Trophoblast cell (in vitro differentiated cells and primary cell): ENCODE results near the gene FAAH.

Source experiments
- DNase-seq, 2 donors: peaks; one replicate each; pipeline ENCODE4 v3.0.0-alpha.2; 2016
- H2AFZ ChIP-seq: 2 replicates; pipeline ENCODE4 v1.6.1; 2013; ENCODE audit warnings: low read length, moderate library complexity, mild to moderate bottlenecking; ENCODE audit not compliant: insufficient read depth, poor library complexity
- H2AK5ac ChIP-seq: 2 replicates; pipeline ENCODE4 v1.6.1; 2013; ENCODE audit warnings: mild to moderate bottlenecking, low read length
- H2BK120ac ChIP-seq: 2 replicates; pipeline ENCODE4 v1.6.1; 2013; ENCODE audit warnings: low read length, mild to moderate bottlenecking, moderate library complexity; ENCODE audit not compliant: insufficient read depth, poor library complexity
- H2BK12ac ChIP-seq: 2 replicates; pipeline ENCODE4 v1.6.1; 2013; ENCODE audit warnings: mild to moderate bottlenecking, low read length, moderate library complexity
- H2BK5ac ChIP-seq: 2 replicates; pipeline ENCODE4 v1.6.1; 2013; ENCODE audit warnings: low read length, low read depth, moderate library complexity, mild to moderate bottlenecking; ENCODE audit not compliant: poor library complexity
- H3K14ac ChIP-seq: 2 replicates; pipeline ENCODE4 v1.6.1; 2013; ENCODE audit warnings: mild to moderate bottlenecking, low read length
- H3K18ac ChIP-seq: 2 replicates; pipeline ENCODE4 v1.6.1; 2013; ENCODE audit warnings: mild to moderate bottlenecking, low read length
- H3K23ac ChIP-seq: 2 replicates; pipeline ENCODE4 v1.6.1; 2013; ENCODE audit warnings: low read length
- H3K27ac ChIP-seq: 2 replicates; pipeline ENCODE4 v1.5.1; 2013; ENCODE audit warnings: low read depth, mild to moderate bottlenecking, inconsistent platforms, low read length, moderate library complexity
- H3K27me3 ChIP-seq: 2 replicates; pipeline ENCODE4 v1.6.1; 2013; ENCODE audit warnings: inconsistent platforms, mild to moderate bottlenecking, low read length, moderate library complexity; ENCODE audit not compliant: insufficient read depth
- H3K36me3 ChIP-seq, 2 experiments: 1 replicate in 1 of 2; 2 replicates in 1 of 2; pipeline ENCODE4 v1.6.1; 2013; ENCODE audit warnings: low read length in 2 of 2, mild to moderate bottlenecking in 2 of 2, moderate library complexity in 1 of 2; ENCODE audit not compliant: insufficient read depth in 2 of 2, control insufficient read depth in 1 of 2
- H3K4ac ChIP-seq: 2 replicates; pipeline ENCODE4 v1.6.1; 2013; ENCODE audit warnings: low read depth, mild to moderate bottlenecking, low read length, moderate library complexity
- H3K4me1 ChIP-seq, 2 experiments: 1 replicate in 1 of 2; 2 replicates in 1 of 2; pipeline ENCODE4 v1.6.1; 2013; ENCODE audit warnings: low read length in 2 of 2, mild to moderate bottlenecking in 2 of 2, moderate library complexity in 1 of 2; ENCODE audit not compliant: insufficient read depth in 2 of 2, control insufficient read depth in 1 of 2
- H3K4me2 ChIP-seq: 2 replicates; pipeline ENCODE4 v1.6.1; 2013; ENCODE audit warnings: inconsistent platforms, mild to moderate bottlenecking, low read length, moderate library complexity
- H3K4me3 ChIP-seq: 2 replicates; pipeline ENCODE4 v1.5.1; 2013; ENCODE audit warnings: mild to moderate bottlenecking, low read depth, low read length, inconsistent platforms
- H3K79me1 ChIP-seq: one replicate; pipeline ENCODE4 v1.6.1; 2013; ENCODE audit warnings: low read length
- H3K79me2 ChIP-seq: 2 replicates; pipeline ENCODE4 v1.6.1; 2013; ENCODE audit warnings: low read length, mild to moderate bottlenecking; ENCODE audit not compliant: control insufficient read depth, insufficient read depth, poor library complexity
- H3K9ac ChIP-seq: 2 replicates; pipeline ENCODE4 v1.6.1; 2013; ENCODE audit warnings: mild to moderate bottlenecking, low read length
- H3K9me3 ChIP-seq: 2 replicates; pipeline ENCODE4 v1.6.1; 2013; ENCODE audit warnings: low read depth, mild to moderate bottlenecking, control low read depth, inconsistent platforms, low read length; ENCODE audit not compliant: insufficient read depth
- H4K12ac ChIP-seq: 2 replicates; pipeline ENCODE4 v1.6.1; 2013; ENCODE audit warnings: low read depth, mild to moderate bottlenecking, low read length, moderate library complexity
- H4K8ac ChIP-seq: 2 replicates; pipeline ENCODE4 v1.6.1; 2013; ENCODE audit warnings: low read depth, mild to moderate bottlenecking, low read length, moderate library complexity
- H4K91ac ChIP-seq: one replicate; pipeline ENCODE4 v1.6.1; 2013; ENCODE audit warnings: low read depth, mild to moderate bottlenecking, low read length, moderate library complexity
- WGBS: extraction: QIAGEN DNeasy Blood & Tissue Kit; methylation state at CpG from one replicate; pipeline ENCODE4 v1.1.7; 2013; ENCODE audit warnings: missing lambda C conversion rate; ENCODE audit not compliant: insufficient read length, insufficient coverage; ENCODE audit errors: extremely low coverage; 5-methylcytosine and 5-hydroxymethylcytosine counted together

FAAH gene

DNA sequence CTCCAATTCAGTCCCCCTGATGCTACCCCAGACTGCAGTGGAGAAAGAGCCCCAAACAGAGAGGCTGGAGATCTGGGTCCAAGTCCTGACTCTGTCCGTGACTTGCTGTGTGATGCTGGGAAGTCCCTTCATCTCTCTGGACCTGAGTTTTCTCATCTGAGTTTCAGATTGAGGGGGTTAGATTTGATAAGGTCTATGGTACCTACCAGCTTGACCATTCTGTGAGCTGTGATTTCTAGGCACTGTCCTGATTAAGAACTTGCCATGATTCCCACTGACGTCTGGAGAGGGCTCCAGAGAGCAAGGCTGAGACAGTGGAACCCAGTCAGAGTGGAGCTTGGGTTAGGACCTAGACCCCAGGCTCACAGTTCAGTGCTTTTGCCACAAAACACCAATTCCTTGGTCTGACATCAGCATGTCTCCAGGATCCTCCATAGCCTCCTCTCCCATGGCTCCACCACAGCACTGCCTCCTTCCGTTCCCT, 51.7 kb downstream of the FAAH start:
- Histone ChIP-seq H3K79me1 (no peaks in the 10 kb centered on the region), H3K9me3 (peaks cover 2% of the 10 kb centered on the region), H2AFZ (no peak overlapping the region), H2BK5ac (no peak overlapping the region), H3K4me1 (peaks cover 4 to 6% of the 10 kb centered on the region in 2 experiments), H3K27ac (no peak overlapping the region), H4K91ac (no peak overlapping the region), H3K36me3 (no peaks in the 10 kb centered on the region), H3K23ac (no peak overlapping the region), H3K27me3 (peaks cover 40% of the 10 kb centered on the region), H4K12ac (no peak overlapping the region), H3K9ac (no peak overlapping the region), H3K14ac (no peak overlapping the region), H2BK120ac (no peak overlapping the region), H3K4ac (no peak overlapping the region), H4K8ac (no peak overlapping the region), H3K4me2 (no peak overlapping the region), H3K4me3 (no peak overlapping the region), H3K79me2 (no peaks in the 10 kb centered on the region), H2AK5ac (no peak overlapping the region), H2BK12ac (no peak overlapping the region), H3K18ac (no peak overlapping the region)
- DNase-seq = no peak
- WGBS = no CpG with 5 or more reads among the region's 3 CpGs

DNA sequence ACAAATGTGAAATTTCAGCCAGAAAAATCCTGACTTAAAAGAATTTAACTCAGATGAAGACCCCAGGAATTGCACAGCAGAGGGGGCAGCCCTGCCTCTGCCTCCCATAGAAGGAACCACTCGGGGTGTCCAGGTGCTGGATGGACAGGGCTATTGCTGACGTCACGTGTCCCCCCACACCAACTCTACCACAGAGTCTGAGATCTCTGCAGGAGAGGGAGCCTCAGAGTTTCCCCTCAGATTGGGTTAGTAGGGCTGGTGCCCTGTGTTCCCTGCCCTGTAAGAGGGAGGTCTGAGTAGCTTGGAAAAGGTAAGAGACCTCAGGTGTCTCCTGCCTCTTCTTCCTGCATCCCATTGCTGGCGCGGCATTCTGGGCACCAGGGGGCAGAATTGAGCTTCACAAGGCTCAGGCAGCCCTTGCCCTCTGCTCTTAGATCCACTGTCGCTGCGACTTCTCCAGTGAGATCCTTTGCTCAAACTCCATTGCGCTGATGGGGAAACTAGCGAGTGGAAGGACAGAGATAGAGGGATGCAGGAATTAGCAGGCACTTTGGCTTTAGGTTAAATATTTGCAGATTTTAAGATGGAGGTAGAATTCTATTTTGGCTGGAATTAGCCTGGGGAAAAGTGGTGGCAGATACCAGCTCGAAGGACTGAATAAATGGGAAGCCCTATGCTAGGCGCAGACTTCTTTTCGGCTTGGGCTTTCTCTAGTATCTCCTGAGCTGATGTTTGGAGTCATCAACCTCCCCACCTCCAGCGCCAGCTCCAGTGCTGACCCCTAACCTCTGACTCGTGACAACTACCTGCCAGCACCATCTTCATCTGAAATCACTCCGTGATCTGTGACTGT, 52.8 kb downstream of the FAAH start:
- Histone ChIP-seq H3K79me1 (no peaks in the 10 kb centered on the region), H3K4me1 (peaks cover 4 to 6% of the 10 kb centered on the region in 2 experiments), H3K4ac (no peak overlapping the region), H3K18ac (no peak overlapping the region), H3K4me3 (no peak overlapping the region), H2AK5ac (no peak overlapping the region), H3K79me2 (no peaks in the 10 kb centered on the region), H3K27me3 (peaks cover 50% of the 10 kb centered on the region), H2BK120ac (no peak overlapping the region), H3K36me3 (no peaks in the 10 kb centered on the region), H2BK12ac (no peak overlapping the region), H3K9me3 (peaks cover 2% of the 10 kb centered on the region), H3K14ac (no peak overlapping the region), H2BK5ac (no peak overlapping the region), H3K4me2 (no peak overlapping the region), H4K91ac (no peak overlapping the region), H2AFZ (no peak overlapping the region), H4K12ac (no peak overlapping the region), H3K23ac (no peak overlapping the region), H3K27ac (no peak overlapping the region), H3K9ac (peak overlapping the region; percentile 29), H4K8ac (no peak overlapping the region)
- no CpG with 5 or more reads among the region's 15 CpGs for WGBS
- DNase-seq = peak; percentile 87 to 97

DNA sequence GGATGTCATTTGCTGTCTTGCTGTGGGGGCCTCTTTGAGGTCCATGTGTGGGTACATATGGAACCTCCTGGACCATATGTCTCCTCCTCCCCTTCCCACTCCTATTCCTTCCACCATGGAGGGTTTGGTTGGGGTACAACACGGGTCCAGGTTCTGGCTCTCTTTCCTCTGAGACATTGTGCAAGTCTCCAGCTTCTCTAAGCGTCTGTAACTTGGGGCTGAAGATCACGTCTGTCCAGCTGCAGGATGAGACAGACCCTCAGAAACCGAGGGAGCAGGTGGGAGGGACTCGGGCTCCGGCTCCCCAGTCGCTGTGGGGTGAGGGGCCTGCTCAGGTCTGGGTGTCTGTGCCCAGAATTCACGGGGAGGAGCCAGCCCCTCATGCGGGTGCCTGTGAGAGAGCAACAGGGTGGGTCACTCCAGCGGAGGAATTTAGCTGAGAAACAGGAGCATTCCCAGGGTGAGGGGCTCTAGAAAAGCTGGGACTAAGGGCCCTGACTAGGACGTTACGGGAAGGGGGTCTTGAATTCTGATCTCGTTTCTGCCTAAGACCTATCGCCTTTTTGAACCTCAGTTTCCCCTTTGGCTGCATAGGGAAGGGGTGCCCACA, 53.5 kb downstream of the FAAH start:
- Histone ChIP-seq H3K4me1 (peaks cover 4% of the 10 kb centered on the region in 2 experiments), H3K79me2 (no peaks in the 10 kb centered on the region), H2BK12ac (no peak overlapping the region), H2AFZ (no peak overlapping the region), H2BK120ac (no peak overlapping the region), H2AK5ac (no peak overlapping the region), H4K8ac (no peak overlapping the region), H3K79me1 (no peaks in the 10 kb centered on the region), H2BK5ac (no peak overlapping the region), H4K12ac (no peak overlapping the region), H3K36me3 (no peaks in the 10 kb centered on the region), H3K4me3 (no peak overlapping the region), H3K23ac (no peak overlapping the region), H3K27me3 (peaks cover 56% of the 10 kb centered on the region), H3K9ac (no peak overlapping the region), H3K14ac (no peak overlapping the region), H3K18ac (no peak overlapping the region), H3K4ac (no peak overlapping the region), H3K4me2 (peak overlapping the region; percentile 60), H4K91ac (no peak overlapping the region), H3K9me3 (peaks cover 4% of the 10 kb centered on the region), H3K27ac (no peak overlapping the region)
- no CpG with 5 or more reads among the region's 14 CpGs for whole genome bisulfite sequencing
- DNase-seq = peak in 1 of 2 donors; percentile 29

DNA sequence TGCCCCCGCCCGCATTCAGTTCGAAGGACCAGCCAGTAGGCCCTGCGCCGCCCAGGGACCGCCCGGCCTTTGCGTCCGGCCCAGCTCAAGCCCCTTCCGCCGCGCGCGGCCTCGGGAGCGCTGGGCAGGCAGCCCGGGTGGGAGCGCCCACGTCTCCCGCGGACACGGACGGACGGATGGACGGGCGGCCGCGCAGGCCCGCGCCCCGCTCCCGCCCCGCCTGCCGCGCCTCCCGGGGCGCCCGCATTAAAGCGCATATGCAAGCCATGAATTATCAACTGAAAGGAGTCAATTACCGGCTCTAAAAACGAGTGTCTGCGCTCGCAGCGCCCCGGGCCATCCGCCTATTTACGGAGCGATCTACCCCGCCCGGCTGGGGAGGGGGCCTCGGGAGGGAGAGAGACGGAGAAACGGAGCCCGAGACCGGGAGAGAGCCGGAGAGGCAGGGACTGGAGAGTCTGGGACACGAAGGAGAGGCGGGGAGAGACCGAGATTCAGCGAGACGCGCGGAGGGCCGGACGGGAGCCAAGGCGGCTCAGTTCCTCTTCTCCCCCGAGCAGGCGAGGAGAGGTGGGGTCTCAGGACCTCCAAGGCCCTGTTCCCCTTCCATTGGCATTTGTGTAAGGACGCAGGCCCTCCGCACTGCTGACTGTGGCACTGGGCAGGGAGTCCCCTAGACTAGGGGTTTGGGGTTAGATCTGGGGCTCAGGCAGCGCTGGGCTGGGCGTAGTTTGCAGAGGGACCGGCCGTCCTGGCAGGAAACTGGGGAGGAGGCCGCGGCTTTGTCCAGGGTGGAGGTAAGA, 54.2 kb downstream of the FAAH start:
- H3K9ac ChIP-seq = no peak overlapping the region
- no peak overlapping the region for H2BK120ac ChIP-seq
- H2AK5ac ChIP-seq = no peak overlapping the region
- H3K4me2 ChIP-seq = peak overlapping the region; percentile 60
- H3K79me1 ChIP-seq = no peaks in the 10 kb centered on the region
- no peak overlapping the region for H4K12ac ChIP-seq
- H3K27me3 ChIP-seq = peaks cover 63% of the 10 kb centered on the region
- no peak overlapping the region for H3K27ac ChIP-seq
- H3K4me3 ChIP-seq = peak overlapping the region; percentile 24
- H4K8ac ChIP-seq = no peak overlapping the region
- DNase-seq = peak; percentile 52 to 76
- no CpG with 5 or more reads among the region's 76 CpGs for WGBS
- no peak overlapping the region for H3K14ac ChIP-seq
- no peak overlapping the region for H4K91ac ChIP-seq
- H3K18ac ChIP-seq = no peak overlapping the region
- H2BK5ac ChIP-seq = no peak overlapping the region
- H3K4ac ChIP-seq = no peak overlapping the region
- peaks cover 4% of the 10 kb centered on the region for H3K9me3 ChIP-seq
- H3K36me3 ChIP-seq = no peaks in the 10 kb centered on the region
- peak overlapping the region; percentile 10 for H2AFZ ChIP-seq
- H2BK12ac ChIP-seq = no peak overlapping the region
- H3K79me2 ChIP-seq = no peaks in the 10 kb centered on the region
- peaks cover 0 to 4% of the 10 kb centered on the region in 2 experiments for H3K4me1 ChIP-seq
- H3K23ac ChIP-seq = no peak overlapping the region
